ENCODE results near the gene STAM.

Gene STAM

DNA sequence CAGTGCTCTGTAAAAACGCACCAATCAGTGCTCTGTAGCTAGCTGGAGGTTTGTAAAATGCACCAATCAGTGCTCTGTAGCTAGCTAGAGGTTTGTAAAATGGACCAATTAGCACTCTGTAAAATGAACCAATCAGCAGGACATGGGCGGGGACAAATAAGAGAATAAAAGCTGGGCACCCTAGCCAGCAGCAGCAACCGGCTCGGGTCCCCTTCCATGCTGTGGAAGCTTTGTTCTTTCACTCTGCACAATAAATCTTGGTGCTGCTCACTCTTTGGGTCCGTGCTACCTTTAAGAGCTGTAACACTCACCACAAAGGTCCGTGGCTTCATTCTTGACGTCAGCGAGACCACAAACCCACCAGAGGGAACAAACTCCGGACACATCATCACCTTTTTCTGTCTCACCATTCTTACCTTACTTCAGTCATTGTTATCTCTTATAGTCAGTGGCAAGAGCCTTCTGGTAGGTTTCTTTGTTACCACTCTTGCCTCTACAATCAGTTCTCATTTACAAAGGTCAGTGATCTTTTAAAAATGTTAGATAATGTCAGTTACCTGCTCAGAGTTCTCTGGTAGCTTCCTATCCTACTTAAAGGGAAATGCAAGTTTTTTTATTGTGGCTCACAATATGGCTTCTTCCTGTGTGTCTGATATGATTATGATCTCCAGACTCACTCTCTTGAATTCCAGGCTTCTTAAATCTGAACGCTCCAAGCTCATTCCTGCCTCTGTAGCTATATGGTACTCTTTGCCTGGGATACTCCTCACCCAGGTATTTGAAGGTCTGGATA, 4.5 kb downstream of the STAM start:
- peak; percentile 50 for DNase-seq

- DNase-seq, result no peak
These were observed 5.1 kb downstream of the STAM start for GRCh38 chr10:17649052-17649451.

DNA sequence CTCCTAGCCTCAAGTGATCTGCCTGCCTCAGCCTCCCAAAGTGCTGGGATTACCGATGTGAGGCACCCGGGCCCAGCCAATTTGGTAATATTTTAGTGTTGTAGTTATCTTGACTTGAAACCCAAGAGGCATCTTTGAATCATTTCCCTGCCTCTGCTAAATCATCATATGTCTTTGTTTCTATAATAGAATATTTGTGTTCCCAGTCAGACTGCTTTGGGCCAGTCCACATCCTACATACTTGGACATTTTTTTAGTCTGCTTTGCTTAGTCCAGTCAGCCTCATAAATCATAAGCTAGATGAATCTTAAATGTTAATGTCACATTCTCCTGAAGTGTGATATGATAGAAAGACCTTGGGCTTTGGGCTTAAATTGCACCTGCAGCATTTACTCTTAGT, 5.9 kb downstream of the STAM start:
- no peak for DNase-seq

DNA sequence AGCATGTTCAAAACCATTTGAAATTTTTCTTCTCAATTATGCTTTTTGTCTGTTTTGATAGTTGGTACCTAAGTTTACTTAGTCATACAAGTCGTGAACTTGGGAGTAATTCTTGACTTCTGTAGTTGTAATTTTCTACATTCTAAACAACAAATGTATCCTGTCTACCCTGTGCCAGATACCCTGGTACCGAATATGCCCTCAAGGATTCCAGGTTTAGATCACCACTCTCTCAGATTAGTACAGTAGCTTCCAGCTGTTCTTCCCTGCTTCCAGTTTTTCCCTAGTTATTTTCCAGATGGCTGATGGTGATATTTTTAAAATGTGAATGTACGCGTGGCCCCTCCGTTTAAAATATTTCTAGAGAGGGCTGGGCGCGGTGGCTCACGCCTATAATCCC, 6.5 kb downstream of the STAM start:
- no peak for DNase-seq

- no peak for DNase-seq
These were observed 7.9 kb downstream of the STAM start for GRCh38 chr10:17651896-17652295.

DNA sequence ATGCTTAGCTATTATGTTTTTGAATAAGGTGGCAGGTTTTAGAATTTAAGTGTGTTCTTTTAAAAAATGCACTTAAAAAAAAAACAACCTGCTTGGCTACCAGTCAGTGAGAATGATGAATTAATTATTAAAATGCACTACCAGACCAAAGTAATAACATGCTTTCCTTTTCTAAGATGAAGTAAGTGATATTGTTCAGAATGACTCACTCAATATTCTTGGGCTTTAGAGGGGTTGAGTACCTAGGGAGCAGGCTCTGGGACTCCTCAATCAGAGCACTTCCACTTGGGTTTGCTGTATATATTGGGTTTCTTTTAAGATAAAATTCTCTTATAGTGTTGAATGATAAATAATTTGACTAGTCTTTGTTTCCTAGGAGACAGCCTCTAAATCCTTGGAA, 8.6 kb downstream of the STAM start:
- DNase-seq, result no peak

GRCh38 chr10:17655009-17655408, 11.1 kb downstream of the STAM start:
- DNase-seq, result no peak

DNA sequence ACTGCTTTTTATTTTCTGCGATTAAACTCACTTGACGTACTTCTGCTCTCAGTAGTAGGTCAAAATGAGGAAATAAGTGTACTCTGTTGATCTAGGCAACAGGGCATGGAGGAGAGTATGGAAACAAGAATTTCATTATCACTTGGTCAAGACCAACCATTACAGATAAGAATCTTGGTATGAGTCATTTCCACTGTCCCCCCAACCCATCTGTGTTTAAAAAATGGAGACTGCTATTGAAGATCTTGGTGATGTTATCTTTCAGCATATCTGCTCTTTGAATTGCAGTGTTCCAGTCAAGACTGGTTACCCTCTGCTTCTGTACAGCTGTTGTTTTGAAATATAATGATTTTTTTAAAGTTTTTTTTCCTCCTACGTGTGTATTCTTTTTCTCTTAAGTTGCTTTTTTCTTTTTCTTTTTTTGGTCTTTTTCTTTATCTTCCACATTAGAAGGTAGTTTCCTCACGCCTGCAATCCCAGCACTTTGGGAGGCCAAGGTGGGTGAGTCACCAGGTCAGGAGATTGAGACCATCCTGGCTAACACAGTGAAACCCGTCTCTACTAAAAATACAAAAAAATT, 11.7 kb downstream of the STAM start:
- DNase-seq, result no peak

DNA sequence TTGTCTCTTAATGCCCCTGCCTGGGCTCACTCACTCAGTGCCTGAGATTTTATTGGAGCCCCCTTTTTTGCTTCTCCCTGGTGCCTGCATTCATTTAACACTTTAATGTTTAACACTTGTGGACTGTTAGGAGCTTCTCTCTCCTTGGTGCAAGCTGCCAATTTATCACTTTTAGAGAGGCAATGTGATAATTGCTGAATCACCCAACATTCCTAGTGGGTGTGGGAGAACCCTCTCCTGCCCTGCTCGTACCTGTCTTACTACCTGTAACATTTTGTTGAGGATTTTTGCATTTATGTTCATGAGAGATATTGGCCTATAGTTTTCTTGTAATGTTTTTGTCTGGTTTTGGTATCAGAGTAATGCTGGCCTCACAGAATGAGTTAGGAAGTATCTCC, 13.2 kb downstream of the STAM start:
- no peak for DNase-seq

- DNase-seq, result no peak
These were observed 15.4 kb downstream of the STAM start for GRCh38 chr10:17659365-17659764.

DNA sequence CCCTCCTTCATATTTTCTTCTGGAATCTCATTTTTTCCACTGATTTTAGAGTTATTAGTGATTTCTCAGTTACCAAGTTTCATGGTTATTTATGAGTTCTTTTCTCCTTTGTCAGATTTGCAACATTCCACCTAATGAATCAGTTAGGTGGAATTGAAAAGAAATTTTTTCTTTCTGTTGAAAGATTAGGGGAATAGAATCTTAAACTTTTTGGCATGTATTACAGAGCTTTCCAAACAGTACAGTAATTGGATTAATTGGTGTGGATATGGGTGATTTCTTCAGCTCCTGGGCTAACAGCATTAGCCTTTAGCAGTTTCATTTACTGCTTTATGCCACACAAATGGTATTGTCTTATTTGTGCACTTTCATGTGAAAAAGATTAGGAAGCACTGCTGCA, 17.0 kb downstream of the STAM start:
- DNase-seq, result no peak

- no peak for DNase-seq
These were observed 17.6 kb downstream of the STAM start for GRCh38 chr10:17661510-17661909.

DNA sequence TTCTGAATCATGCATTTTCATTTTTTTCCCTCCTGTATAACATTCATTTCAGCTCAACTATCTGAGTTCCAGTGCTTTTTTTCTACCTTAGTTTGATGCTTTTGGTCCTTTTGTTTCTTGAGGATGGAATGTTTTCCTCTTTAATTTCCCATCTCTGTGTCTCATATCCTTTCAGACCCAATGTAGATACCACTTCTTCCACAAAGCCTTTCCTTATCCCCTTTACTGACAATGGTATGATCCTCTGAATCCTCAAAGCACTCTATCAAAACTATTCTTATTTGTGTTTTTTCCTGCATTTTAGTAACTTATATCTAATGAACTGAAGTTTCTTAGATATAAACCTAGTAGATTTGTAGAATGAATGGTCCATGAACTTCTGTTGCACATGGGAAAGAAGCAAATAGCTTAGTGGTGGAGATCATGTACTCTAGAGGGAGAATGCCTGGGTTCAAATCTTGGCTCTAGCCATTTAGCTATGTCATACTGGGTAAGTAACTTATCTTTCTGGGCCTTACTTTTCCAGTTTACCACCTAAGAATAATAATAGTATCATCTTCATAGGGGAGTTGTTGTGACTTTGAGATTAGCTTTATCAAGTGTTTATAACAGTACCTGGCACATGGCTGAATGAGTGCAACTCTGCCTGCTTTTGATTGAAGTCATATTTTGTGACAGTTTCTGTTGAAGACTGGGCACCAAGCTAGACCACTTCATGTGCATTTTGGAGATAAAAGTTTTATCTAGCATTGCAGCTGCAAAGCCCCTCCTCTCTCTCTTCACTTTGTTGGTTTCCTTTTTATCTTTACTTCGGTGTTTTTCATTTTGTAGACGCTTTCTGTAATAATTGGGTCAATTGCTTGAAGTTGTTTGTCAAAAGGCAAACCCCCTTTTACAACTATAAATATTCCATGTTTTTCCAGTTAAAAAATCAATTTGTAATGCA, 18.5 kb downstream of the STAM start:
- DNase-seq, result no peak

- DNase-seq, result no peak
These were observed 19.5 kb downstream of the STAM start for GRCh38 chr10:17663450-17663849.

- DNase-seq, result no peak
These were observed 21.8 kb downstream of the STAM start for GRCh38 chr10:17665747-17666146.

DNA sequence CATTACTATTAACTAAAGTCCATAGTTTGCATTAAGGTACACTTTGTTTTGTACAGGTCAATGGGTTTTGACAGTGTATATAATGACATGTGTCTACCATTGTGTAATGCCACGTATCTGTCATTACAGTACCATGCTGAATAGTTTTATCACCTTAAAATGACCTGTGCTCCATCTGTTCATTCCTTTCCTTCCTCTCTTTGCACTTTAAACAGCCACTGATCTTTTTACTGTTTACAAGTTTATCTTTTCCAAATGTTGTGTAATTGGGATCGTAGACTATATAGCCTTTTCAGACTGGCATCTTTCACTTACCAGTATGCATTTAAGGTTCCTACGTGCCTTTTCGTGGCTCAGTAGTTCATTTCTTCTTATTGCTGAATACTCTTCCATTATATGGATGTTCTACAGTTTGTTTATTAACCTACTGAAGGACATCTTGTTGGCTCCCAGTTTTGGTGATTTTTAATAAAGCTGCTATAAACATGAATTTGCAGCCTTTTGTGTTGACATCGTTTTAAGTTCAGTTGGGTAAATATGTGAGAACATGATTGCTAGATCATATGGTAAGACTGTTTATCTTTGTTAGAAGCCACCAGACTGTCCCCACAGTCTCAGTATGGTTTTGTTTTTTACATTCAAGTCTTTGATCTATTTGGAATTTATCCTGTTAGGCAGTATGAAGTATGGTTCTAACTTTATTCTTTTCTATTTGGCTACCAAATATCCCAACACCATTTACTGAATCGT, 24.7 kb downstream of the STAM start:
- DNase-seq, result no peak

DNA sequence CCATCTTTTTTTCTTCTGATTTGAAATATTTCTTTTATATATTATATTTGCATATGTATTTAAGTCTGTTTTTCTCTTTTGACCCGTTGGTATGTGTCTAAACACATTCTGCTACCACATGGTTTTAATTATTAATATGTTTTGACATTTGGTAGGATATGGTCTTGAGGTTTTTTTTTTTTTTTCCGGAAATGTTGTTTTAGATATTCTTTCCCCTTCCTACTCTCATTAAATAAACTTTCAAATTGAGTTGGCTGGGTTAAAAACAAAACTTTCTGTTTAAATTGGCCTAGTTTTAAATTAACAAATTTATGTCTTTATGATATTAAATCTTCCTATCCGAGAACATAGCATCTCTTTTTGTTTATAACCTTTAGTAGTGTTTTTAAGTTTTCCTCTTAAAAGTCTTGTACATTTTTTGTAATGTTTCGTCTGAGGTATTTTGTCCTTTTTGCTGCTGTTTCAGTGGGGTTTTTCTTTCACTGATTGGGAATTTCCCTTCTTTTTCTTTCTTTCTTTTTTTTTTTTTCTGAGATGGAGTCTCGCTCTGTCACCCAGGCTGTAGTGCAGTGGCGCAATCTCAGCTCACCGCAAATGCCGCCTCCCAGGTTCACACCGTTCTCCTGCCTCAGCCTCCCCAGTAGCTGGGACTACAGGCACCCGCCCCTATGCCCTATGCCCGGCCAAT, 25.4 kb downstream of the STAM start:
- DNase-seq, result peak; percentile 40

- DNase-seq, result no peak
These were observed 27.4 kb downstream of the STAM start for GRCh38 chr10:17671307-17671706.

GRCh38 chr10:17673471-17674061, 29.6 kb downstream of the STAM start:
- DNase-seq, result no peak

GRCh38 chr10:17674566-17674965, 30.6 kb downstream of the STAM start:
- DNase-seq, result no peak

GRCh38 chr10:17675638-17676037, 31.7 kb downstream of the STAM start:
- DNase-seq, result no peak

DNA sequence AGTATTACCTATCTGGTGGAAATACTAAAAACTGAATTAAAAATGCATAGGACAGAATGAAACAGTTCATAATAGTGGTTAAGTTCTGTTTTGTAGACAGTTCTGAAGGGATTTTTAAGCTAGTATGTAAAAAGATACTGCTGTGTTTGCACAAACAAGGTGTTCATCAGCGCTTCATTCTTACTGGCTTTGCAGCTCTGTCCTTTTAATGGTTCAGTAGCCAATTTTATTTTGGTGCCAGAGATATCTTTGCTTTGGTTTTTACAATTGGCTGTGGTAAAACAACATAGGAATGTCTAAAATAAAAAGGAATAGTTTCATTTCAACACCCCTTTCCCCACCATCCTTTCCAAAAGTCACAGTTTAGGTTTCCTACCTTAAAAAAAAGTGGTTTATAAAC, 33.0 kb downstream of the STAM start:
- no peak for DNase-seq
